ENCODE results near the gene TMEM86B.

DNA sequence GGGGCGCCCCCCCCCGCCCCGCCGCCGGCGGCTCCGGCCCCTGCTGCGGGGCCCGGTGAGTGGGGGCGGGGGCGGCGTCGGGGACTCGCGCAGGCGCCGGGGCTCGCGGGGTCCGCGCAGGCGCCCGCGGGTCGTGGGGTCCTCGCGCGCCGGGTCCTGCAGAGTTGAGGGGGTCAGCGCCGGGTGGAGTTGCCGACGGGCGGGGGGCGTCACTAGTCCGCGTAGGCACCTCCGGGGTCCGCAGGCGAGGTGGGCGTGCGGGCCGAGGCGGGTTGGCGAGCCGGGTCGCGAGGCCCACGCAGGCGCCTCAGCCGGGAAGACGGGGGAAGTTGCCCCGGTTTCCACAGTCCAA is 29.9 kb upstream of the TMEM86B start:
- TF ChIP-seq, protein P1, sequence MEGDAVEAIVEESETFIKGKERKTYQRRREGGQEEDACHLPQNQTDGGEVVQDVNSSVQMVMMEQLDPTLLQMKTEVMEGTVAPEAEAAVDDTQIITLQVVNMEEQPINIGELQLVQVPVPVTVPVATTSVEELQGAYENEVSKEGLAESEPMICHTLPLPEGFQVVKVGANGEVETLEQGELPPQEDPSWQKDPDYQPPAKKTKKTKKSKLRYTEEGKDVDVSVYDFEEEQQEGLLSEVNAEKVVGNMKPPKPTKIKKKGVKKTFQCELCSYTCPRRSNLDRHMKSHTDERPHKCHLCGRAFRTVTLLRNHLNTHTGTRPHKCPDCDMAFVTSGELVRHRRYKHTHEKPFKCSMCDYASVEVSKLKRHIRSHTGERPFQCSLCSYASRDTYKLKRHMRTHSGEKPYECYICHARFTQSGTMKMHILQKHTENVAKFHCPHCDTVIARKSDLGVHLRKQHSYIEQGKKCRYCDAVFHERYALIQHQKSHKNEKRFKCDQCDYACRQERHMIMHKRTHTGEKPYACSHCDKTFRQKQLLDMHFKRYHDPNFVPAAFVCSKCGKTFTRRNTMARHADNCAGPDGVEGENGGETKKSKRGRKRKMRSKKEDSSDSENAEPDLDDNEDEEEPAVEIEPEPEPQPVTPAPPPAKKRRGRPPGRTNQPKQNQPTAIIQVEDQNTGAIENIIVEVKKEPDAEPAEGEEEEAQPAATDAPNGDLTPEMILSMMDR (IDR thresholded peaks at IDR 0.05) = no peak
- no peak for TF ChIP-seq SIN3A (IDR thresholded peaks at IDR 0.05; ENCODE audit: borderline replicate concordance, insufficient read depth, low read depth, low read length)
